Effector CD8-positive, alpha-beta T cell (primary cell): ENCODE data around the gene ANAPC16.
"Not testable (repeated sequence)": the region's sequence is repeated elsewhere in the genome, so short reads cannot be mapped to it uniquely, and the experiment has no call there.

ENCODE experiments used
- DNase-seq: peaks from one replicate; lab custom pipeline; 2025; lab: John Stamatoyannopoulos, UW
- total RNA-seq, 4 experiments: gene quantifications; one replicate each; lab custom pipeline; 2026; lab: John Stamatoyannopoulos, UW

Gene ANAPC16
- 104 to 143 (median 115) reads per million in 4 experiments for total RNA-seq

- peak; percentile 91 for DNase-seq
Observed at GRCh38 chr10:72215611-72216549, at the start of gene ANAPC16, which contains the start of gene ASCC1. TSS of gene ANAPC16 (plus strand) at chr10:72216012. CDS start at chr10:72223915, 7,903 bp downstream. TSS of gene ASCC1 (minus strand) at chr10:72216276. CDS start at chr10:72213298, 2,978 bp downstream.

- DNase-seq, result no peak
Observed at GRCh38 chr10:72167118-72167517, 48.7 kb upstream of the ANAPC16 start.

GRCh38 chr10:72170263-72170662 is 45.5 kb upstream of the ANAPC16 start:
- DNase-seq, result no peak

- no peak for DNase-seq
Observed at GRCh38 chr10:72170733-72171132, 45.1 kb upstream of the ANAPC16 start.

- no peak for DNase-seq
Observed at GRCh38 chr10:72171175-72171630, 44.6 kb upstream of the ANAPC16 start.

- DNase-seq, result no peak
Observed at GRCh38 chr10:72173262-72173618, 42.6 kb upstream of the ANAPC16 start.

- no peak for DNase-seq
Observed at GRCh38 chr10:72173619-72174296, 42.1 kb upstream of the ANAPC16 start.

- DNase-seq, result no peak
Observed at GRCh38 chr10:72174297-72174662, 41.5 kb upstream of the ANAPC16 start.

GRCh38 chr10:72175149-72175548 is 40.7 kb upstream of the ANAPC16 start:
- no peak for DNase-seq

GRCh38 chr10:72176701-72177100 is 39.1 kb upstream of the ANAPC16 start:
- DNase-seq, result no peak

GRCh38 chr10:72177454-72177853 is 38.4 kb upstream of the ANAPC16 start:
- DNase-seq, result no peak

GRCh38 chr10:72184156-72184555 is 31.7 kb upstream of the ANAPC16 start:
- no peak for DNase-seq

- DNase-seq, result no peak
Observed at GRCh38 chr10:72186258-72186981, 29.4 kb upstream of the ANAPC16 start.

GRCh38 chr10:72186982-72187330 is 28.9 kb upstream of the ANAPC16 start:
- no peak for DNase-seq

GRCh38 chr10:72194949-72195348 is 20.9 kb upstream of the ANAPC16 start:
- DNase-seq, result no peak

GRCh38 chr10:72200883-72201282 is 14.9 kb upstream of the ANAPC16 start:
- DNase-seq, result no peak

- no peak for DNase-seq
Observed at GRCh38 chr10:72201293-72201692, 14.5 kb upstream of the ANAPC16 start.

GRCh38 chr10:72204296-72204695 is 11.5 kb upstream of the ANAPC16 start:
- no peak for DNase-seq

GRCh38 chr10:72204724-72205123 is 11.1 kb upstream of the ANAPC16 start:
- DNase-seq, result no peak

- DNase-seq, result no peak
Observed at GRCh38 chr10:72206511-72207229, 9.1 kb upstream of the ANAPC16 start.

- DNase-seq, result not testable (repeated sequence)
Observed at GRCh38 chr10:72208526-72208925, 7.3 kb upstream of the ANAPC16 start.

- not testable (repeated sequence) for DNase-seq
Observed at GRCh38 chr10:72211381-72211780, 4.4 kb upstream of the ANAPC16 start.
